Duodenal mucosa (tissue), 2 donors: Measurements from ENCODE around the gene NLRC3.

Experiments used
- H3K27ac ChIP-seq: one replicate; pipeline ENCODE4 v1.7.0; 2013; ENCODE audit warnings: low read depth, low read length
- H3K27me3 ChIP-seq, 2 donors: one replicate each; pipeline ENCODE4 v1.7.0; 2013; ENCODE audit warnings: low read length in 2 of 2, control low read depth in 1 of 2; ENCODE audit not compliant: insufficient read depth in 2 of 2, control insufficient read depth in 1 of 2
- H3K36me3 ChIP-seq, 2 donors: one replicate each; pipeline ENCODE4 v1.7.0; 2013; ENCODE audit warnings: low read length in 2 of 2, control low read depth in 1 of 2; ENCODE audit not compliant: insufficient read depth in 2 of 2, control insufficient read depth in 1 of 2
- H3K4me1 ChIP-seq, 2 donors: one replicate each; pipeline ENCODE4 v1.7.0; 2013; ENCODE audit warnings: low read length in 2 of 2, control low read depth in 1 of 2; ENCODE audit not compliant: insufficient read depth in 2 of 2, control insufficient read depth in 1 of 2
- H3K4me3 ChIP-seq, 2 donors: one replicate each; pipeline ENCODE4 v1.7.0; 2013; ENCODE audit warnings: low read length in 2 of 2, low read depth in 1 of 2
- H3K9ac ChIP-seq, 2 donors: one replicate each; pipeline ENCODE4 v1.7.0; 2013; ENCODE audit warnings: low read length in 2 of 2, low read depth in 1 of 2
- H3K9me3 ChIP-seq, 2 donors: one replicate each; pipeline ENCODE4 v1.7.0; 2013; ENCODE audit warnings: low read length in 2 of 2, control low read depth in 1 of 2; ENCODE audit not compliant: control insufficient read depth in 1 of 2

The NLRC3 gene

GRCh38 chr16:3520413-3520812, 56.8 kb downstream of the NLRC3 start:
- no peaks in the 10 kb centered on the region for H3K4me1 ChIP-seq
- H3K27me3 ChIP-seq, result no peaks in the 10 kb centered on the region
- peaks cover 9 to 48% of the 10 kb centered on the region in 2 donors for H3K36me3 ChIP-seq
- no peak overlapping the region for H3K27ac ChIP-seq
- H3K4me3 ChIP-seq, result no peak overlapping the region
- H3K9me3 ChIP-seq, result no peaks in the 10 kb centered on the region
- H3K9ac ChIP-seq, result no peak overlapping the region

- no peaks in the 10 kb centered on the region for H3K4me1 ChIP-seq
- no peaks in the 10 kb centered on the region for H3K9me3 ChIP-seq
- H3K9ac ChIP-seq, result no peak overlapping the region
- H3K36me3 ChIP-seq, result peaks cover 4 to 46% of the 10 kb centered on the region in 2 donors
- H3K4me3 ChIP-seq, result no peak overlapping the region
- no peak overlapping the region for H3K27ac ChIP-seq
- no peaks in the 10 kb centered on the region for H3K27me3 ChIP-seq
These were observed 57.6 kb downstream of the NLRC3 start for GRCh38 chr16:3519581-3519980.

DNA sequence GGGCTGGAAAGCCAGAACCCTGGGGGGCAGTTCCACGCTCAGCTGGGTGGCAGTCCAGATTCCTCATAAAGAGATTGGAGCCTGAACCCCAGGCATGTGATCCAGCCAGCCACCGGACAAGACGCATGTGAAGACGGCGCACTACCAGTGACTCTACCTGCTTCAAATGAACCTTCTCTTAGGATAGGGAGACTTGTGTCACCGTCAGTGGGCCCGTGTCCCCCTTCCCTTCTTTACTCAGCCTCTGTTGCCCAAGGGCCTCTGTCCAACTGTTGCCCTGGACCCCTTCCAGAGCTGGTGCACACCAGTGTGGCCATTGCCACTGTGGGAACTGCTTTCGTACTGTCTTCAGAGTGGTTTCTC, 58.2 kb downstream of the NLRC3 start:
- no peaks in the 10 kb centered on the region for H3K9me3 ChIP-seq
- no peak overlapping the region for H3K27ac ChIP-seq
- no peak overlapping the region for H3K9ac ChIP-seq
- H3K27me3 ChIP-seq, result no peaks in the 10 kb centered on the region
- peaks cover 9 to 49% of the 10 kb centered on the region in 2 donors for H3K36me3 ChIP-seq
- no peaks in the 10 kb centered on the region for H3K4me1 ChIP-seq
- no peak overlapping the region for H3K4me3 ChIP-seq

DNA sequence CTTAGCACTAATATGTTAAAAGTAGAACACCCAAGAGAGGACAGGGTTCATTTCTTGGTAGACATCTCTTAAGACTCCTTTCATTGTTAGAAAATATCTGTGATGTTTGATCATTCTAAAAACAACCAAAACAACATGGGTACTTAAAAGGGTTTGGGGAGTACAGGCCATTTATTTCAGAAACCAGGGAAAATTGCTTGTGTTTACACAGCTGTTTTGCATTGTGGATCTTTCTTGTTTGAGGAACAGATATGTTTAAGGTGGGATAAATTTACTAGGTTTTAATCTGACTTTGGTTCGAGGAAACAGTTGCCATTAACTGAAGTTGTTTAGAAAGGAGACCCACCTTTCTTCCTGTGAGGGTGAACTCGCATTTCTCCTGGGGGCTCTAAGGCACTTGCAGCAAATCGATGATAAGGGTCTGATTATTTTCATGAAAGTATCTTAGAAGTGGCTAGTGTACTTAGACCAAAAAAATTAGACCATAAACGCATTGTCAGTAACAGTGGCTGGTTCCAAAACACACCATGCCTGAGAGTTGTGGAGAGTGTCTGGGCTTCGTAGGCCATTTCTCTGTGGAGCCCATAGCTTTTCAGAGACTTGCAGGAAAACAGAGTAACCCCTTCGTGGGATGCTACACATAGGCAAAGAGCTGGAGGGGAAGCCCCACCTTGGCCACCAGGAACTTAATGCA, 58.8 kb downstream of the NLRC3 start:
- Histone ChIP-seq H3K4me1 (no peaks in the 10 kb centered on the region), H3K9me3 (no peaks in the 10 kb centered on the region), H3K27ac (no peak overlapping the region), H3K9ac (no peak overlapping the region), H3K36me3 (peaks cover 12 to 49% of the 10 kb centered on the region in 2 donors), H3K27me3 (no peaks in the 10 kb centered on the region), H3K4me3 (no peak overlapping the region)

DNA sequence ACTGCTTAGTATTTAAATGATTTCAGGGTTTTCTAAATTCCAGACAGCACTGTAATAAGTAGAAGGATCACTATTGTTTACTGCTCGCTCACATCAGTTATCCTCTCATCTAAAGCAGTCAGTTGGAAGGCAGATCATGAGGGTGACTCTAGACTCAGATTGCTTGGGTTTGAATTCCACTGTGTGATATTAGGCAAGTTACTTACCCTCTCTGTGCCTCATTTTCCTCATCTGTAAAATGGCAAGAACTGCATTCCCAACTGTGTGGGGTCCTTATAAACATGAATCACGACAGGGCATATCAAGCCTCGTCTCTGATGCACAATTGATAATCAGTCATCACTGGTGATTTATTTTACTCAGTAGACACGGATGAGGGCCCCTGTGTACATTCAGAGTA, 61.3 kb downstream of the NLRC3 start:
- H3K27ac ChIP-seq, result no peak overlapping the region
- H3K27me3 ChIP-seq, result no peaks in the 10 kb centered on the region
- H3K9me3 ChIP-seq, result no peaks in the 10 kb centered on the region
- no peak overlapping the region for H3K9ac ChIP-seq
- H3K4me1 ChIP-seq, result no peaks in the 10 kb centered on the region
- H3K36me3 ChIP-seq, result peaks cover 12 to 60% of the 10 kb centered on the region in 2 donors
- H3K4me3 ChIP-seq, result no peak overlapping the region

- Histone ChIP-seq H3K9ac (no peak overlapping the region), H3K36me3 (peaks cover 12 to 52% of the 10 kb centered on the region in 2 donors)
These were observed 62.6 kb downstream of the NLRC3 start for GRCh38 chr16:3514621-3515020.

DNA sequence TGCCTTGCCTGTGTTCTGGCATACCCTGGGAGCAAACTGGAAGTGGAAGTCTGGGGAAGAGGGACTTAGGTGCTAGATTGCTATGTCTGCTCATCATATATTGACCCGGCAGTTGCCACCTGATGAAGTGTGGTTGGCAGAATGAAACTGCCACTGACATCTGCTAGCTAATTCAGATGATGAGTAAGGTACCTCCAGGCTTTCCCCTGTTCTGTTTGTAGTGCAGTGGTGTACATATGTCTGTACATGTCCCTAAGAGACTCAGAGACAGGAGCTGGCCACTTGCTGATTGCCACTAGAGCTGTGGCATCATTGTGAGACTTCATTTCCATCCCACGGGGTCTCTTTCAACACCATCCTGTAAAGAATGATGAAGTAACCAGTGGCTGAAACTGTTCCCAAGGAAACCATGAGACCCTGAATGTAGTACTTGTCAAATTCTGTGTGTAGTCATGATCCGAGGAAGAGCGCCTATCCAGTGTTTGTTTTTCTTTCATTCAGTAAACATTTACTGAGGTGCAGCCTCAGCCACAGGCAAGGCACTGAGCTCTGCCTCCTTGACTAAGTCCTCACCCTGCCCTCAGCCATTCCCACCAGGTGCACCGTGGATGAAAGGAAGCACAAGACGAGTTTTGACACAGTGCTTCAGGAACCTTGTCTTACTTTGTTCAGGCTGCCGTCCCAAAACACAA, 63.2 kb downstream of the NLRC3 start:
- Histone ChIP-seq H3K27ac (no peak overlapping the region), H3K9me3 (no peaks in the 10 kb centered on the region), H3K9ac (no peak overlapping the region), H3K4me1 (no peaks in the 10 kb centered on the region), H3K4me3 (no peak overlapping the region), H3K27me3 (no peaks in the 10 kb centered on the region), H3K36me3 (peaks cover 16 to 46% of the 10 kb centered on the region in 2 donors)

More at GRCh38 chr16:3514621-3515020, 62.6 kb downstream of the NLRC3 start:
- H3K9me3 ChIP-seq, result no peaks in the 10 kb centered on the region
- H3K27ac ChIP-seq, result no peak overlapping the region
- no peaks in the 10 kb centered on the region for H3K4me1 ChIP-seq
- H3K4me3 ChIP-seq, result no peak overlapping the region
- no peaks in the 10 kb centered on the region for H3K27me3 ChIP-seq

DNA sequence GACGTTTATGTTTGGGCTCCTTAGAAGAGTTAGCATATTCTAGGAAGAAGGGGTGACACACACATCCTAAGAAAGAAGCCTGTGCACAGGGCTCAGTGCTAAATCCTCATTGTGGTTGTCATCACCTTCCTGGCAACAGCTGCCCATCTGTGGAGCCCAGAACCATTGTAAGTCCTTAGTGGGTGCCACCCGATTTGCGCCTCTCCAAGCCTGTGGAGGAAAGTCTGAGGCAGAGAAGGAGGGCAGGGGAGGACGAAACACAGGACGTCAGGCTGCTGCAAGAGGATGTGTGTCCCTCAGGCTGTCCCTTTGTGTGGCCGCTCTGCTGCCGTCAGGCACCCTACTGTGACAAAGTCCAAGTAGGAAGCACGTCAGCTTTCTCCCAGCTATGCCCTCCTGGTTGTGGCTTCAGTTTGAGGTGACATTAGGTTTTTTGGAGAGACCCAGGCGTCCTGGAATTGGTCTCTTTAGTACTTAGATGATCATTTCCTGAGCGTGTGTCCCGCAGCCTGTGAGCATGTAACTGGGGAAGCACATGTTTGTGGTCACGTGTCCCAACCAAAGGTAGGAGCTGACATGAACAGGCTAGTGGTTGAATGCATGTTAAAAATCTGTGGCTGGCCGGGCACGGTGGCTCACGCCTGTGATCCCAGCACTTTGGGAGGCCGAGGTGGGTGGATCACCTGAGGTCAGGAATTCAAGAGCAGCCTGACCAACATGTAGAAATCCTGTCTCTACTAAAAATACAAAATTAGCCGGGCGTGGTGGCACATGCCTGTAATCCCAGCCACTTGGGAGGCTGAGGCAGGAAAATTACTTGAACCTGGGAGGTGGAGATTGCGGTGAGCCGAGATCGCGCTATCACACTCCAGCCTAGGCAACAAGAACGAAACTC, 65.7 kb downstream of the NLRC3 start:
- no peaks in the 10 kb centered on the region for H3K9me3 ChIP-seq
- H3K4me1 ChIP-seq, result no peaks in the 10 kb centered on the region
- H3K4me3 ChIP-seq, result no peak overlapping the region
- H3K9ac ChIP-seq, result no peak overlapping the region
- H3K36me3 ChIP-seq, result peaks cover 21 to 51% of the 10 kb centered on the region in 2 donors
- no peaks in the 10 kb centered on the region for H3K27me3 ChIP-seq
- no peak overlapping the region for H3K27ac ChIP-seq

DNA sequence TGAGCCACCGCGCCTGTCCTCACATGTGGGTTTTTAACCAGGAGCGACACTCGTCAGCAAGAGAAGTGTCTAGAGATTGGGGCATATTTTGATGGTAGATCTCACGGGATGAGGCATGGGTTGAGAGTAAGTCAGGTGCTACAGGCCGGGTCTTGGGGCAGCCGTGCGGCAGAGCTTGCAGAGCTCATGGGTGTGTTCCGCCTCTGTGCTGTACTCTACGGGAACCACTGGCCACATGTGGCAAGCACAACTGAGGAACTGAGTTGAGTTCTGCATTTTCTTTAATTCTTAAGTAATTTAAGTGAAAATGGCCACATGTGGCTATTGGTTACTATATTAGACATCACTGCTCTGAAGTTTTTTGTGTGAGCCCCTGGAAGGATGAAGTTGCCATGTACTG, 66.8 kb downstream of the NLRC3 start:
- no peak overlapping the region for H3K9ac ChIP-seq
- no peaks in the 10 kb centered on the region for H3K9me3 ChIP-seq
- no peaks in the 10 kb centered on the region for H3K27me3 ChIP-seq
- H3K27ac ChIP-seq, result no peak overlapping the region
- peaks cover 21 to 43% of the 10 kb centered on the region in 2 donors for H3K36me3 ChIP-seq
- H3K4me1 ChIP-seq, result no peaks in the 10 kb centered on the region
- no peak overlapping the region for H3K4me3 ChIP-seq

GRCh38 chr16:3509470-3509928, 67.7 kb downstream of the NLRC3 start:
- H3K4me3 ChIP-seq, result no peak overlapping the region
- no peaks in the 10 kb centered on the region for H3K4me1 ChIP-seq
- H3K9ac ChIP-seq, result no peak overlapping the region
- no peaks in the 10 kb centered on the region for H3K27me3 ChIP-seq
- H3K36me3 ChIP-seq, result peaks cover 18 to 41% of the 10 kb centered on the region in 2 donors
- no peaks in the 10 kb centered on the region for H3K9me3 ChIP-seq
- H3K27ac ChIP-seq, result no peak overlapping the region
